DND-41 (cell line): ENCODE measurements around the gene PDE6G.
A peak's percentile ranks its signal among the peaks of the same experiment; 100 is the strongest.

ENCODE experiments used
- ATAC-seq: fragments of 200-7000 bp; cut with Tn5 transposase; 3 replicates; pipeline ENCODE4 v1.9.1; 2021; ENCODE audit warnings: low read depth; ENCODE audit not compliant: insufficient read depth
- DNase-seq: peaks from one replicate; pipeline ENCODE4 v3.0.0-alpha.2; 2020
- H2AFZ ChIP-seq: 2 replicates; pipeline ENCODE4 v1.6.0; 2012; ENCODE audit warnings: low read depth, low read length
- H3K27ac ChIP-seq: 2 replicates; pipeline ENCODE4 v1.5.1; 2012; ENCODE audit warnings: low read length, inconsistent platforms
- H3K27me3 ChIP-seq: fragments of 200-600 bp; sonication (generic); 2 replicates; pipeline ENCODE4 v1.6.0; 2012; ENCODE audit warnings: low read length, mild to moderate bottlenecking, inconsistent platforms; ENCODE audit not compliant: insufficient read depth, poor library complexity
- H3K36me3 ChIP-seq: 2 replicates; pipeline ENCODE4 v1.5.1; 2012; ENCODE audit warnings: low read length, inconsistent platforms; ENCODE audit not compliant: insufficient read depth
- H3K4me1 ChIP-seq: 2 replicates; pipeline ENCODE4 v1.5.1; 2012; ENCODE audit warnings: mild to moderate bottlenecking, low read length; ENCODE audit not compliant: insufficient read depth
- H3K4me2 ChIP-seq: 2 replicates; pipeline ENCODE4 v1.6.0; 2012; ENCODE audit warnings: mild to moderate bottlenecking, moderate library complexity, low read length, inconsistent platforms; ENCODE audit not compliant: insufficient read depth
- H3K4me3 ChIP-seq, 2 experiments: fragments of 200-600 bp in 1 of 2; shearing (Covaris generic) in 1 of 2; 2 replicates each; pipeline ENCODE4 v1.5.1; 2012 to 2016; ENCODE audit warnings: inconsistent platforms in 2 of 2, low read length in 2 of 2, mild to moderate bottlenecking in 2 of 2, low read depth in 1 of 2, moderate library complexity in 1 of 2
- H3K79me2 ChIP-seq: 2 replicates; pipeline ENCODE4 v1.6.0; 2012; ENCODE audit warnings: low read length, inconsistent platforms; ENCODE audit not compliant: insufficient read depth
- H3K9ac ChIP-seq: 2 replicates; pipeline ENCODE4 v1.6.0; 2012; ENCODE audit warnings: low read depth, mild to moderate bottlenecking, inconsistent platforms, low read length, moderate library complexity
- H3K9me3 ChIP-seq: 2 replicates; pipeline ENCODE4 v1.5.1; 2012; ENCODE audit warnings: low read length, moderate library complexity, mild to moderate bottlenecking, inconsistent platforms; ENCODE audit not compliant: insufficient read depth, severe bottlenecking
- H4K20me1 ChIP-seq: 2 replicates; pipeline ENCODE4 v1.6.0; 2012; ENCODE audit warnings: low read length; ENCODE audit not compliant: insufficient read depth
- EZH2 ChIP-seq: IDR thresholded peaks from 3 replicates; pipeline ENCODE4 v1.6.1; 2012; ENCODE audit warnings: borderline replicate concordance, low read depth, mild to moderate bottlenecking, moderate library complexity, low read length, inconsistent platforms; ENCODE audit not compliant: severe bottlenecking
- TF ChIP-seq, protein P1 (sequence below): IDR thresholded peaks from 2 replicates; pipeline ENCODE4 v1.5.1; 2012; ENCODE audit warnings: borderline replicate concordance, low read length, moderate library complexity, mild to moderate bottlenecking; ENCODE audit not compliant: poor library complexity, severe bottlenecking; ENCODE audit errors: extremely low read depth

PDE6G gene

DNA sequence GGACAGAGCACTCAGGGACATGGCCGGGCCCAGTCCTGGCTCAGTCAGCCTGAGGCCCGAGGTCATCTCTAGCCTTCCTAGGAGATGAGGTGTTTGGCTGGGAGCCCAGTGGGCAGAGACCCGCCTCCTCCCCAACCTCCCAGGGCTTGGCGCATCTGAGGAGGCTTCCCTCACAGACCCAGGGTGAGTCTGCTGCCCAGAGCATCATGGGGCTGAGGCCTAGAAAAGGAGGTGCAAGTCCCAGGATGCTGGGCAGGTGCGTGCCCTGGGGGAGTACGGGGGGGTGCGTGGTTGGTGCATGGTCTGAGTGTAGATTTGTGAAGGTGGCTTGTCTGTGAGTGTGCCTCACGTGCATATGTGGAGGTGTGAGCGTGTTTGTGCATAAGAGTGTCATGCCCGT lies 4.7 kb downstream of the PDE6G start:
- no peak for ATAC-seq
- Histone ChIP-seq H3K9ac (no peak overlapping the region), H3K27me3 (no peaks in the 10 kb centered on the region), H4K20me1 (no peaks in the 10 kb centered on the region), H3K79me2 (no peaks in the 10 kb centered on the region), H3K4me1 (no peaks in the 10 kb centered on the region), H3K27ac (no peak overlapping the region), H3K36me3 (no peaks in the 10 kb centered on the region), H3K4me2 (no peak overlapping the region), H2AFZ (no peak overlapping the region), H3K4me3 (no peak overlapping the region), H3K9me3 (peaks cover 2% of the 10 kb centered on the region)
- DNase-seq = no peak
- TF ChIP-seq EZH2 = no peak
- TF ChIP-seq, protein P1, sequence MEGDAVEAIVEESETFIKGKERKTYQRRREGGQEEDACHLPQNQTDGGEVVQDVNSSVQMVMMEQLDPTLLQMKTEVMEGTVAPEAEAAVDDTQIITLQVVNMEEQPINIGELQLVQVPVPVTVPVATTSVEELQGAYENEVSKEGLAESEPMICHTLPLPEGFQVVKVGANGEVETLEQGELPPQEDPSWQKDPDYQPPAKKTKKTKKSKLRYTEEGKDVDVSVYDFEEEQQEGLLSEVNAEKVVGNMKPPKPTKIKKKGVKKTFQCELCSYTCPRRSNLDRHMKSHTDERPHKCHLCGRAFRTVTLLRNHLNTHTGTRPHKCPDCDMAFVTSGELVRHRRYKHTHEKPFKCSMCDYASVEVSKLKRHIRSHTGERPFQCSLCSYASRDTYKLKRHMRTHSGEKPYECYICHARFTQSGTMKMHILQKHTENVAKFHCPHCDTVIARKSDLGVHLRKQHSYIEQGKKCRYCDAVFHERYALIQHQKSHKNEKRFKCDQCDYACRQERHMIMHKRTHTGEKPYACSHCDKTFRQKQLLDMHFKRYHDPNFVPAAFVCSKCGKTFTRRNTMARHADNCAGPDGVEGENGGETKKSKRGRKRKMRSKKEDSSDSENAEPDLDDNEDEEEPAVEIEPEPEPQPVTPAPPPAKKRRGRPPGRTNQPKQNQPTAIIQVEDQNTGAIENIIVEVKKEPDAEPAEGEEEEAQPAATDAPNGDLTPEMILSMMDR = no peak

DNA sequence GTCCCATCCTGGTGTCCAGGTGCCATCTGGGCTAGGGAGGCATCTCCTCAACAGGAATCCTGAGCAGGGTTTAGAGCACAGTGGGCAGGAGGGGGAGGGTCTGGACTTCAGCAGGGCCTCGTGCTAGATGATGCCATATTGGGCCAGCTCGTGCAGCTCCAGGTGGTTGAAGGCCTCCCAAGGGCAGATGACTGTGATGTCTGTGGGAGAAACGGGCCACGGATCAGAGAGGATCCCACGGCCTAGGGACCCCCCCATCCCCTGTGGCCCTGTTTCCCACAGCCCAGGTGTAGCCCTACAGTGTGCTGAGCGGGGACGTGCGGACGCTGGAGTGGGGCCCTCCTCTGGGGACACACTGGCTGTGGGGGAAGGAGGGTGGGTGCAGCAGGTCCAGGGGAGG lies 5.4 kb downstream of the PDE6G start:
- Histone ChIP-seq H3K4me2 (no peak overlapping the region), H3K27me3 (no peaks in the 10 kb centered on the region), H3K9me3 (peaks cover 2% of the 10 kb centered on the region), H3K36me3 (no peaks in the 10 kb centered on the region), H3K9ac (no peak overlapping the region), H4K20me1 (no peaks in the 10 kb centered on the region), H3K79me2 (no peaks in the 10 kb centered on the region), H3K27ac (no peak overlapping the region), H3K4me1 (no peaks in the 10 kb centered on the region), H3K4me3 (no peak overlapping the region), H2AFZ (no peak overlapping the region)
- 0 out of 3 replicates have a peak, but pooled peaks have one; percentile 27 for ATAC-seq
- TF ChIP-seq, protein P1 = no peak
- TF ChIP-seq EZH2 = no peak
- DNase-seq = no peak

DNA sequence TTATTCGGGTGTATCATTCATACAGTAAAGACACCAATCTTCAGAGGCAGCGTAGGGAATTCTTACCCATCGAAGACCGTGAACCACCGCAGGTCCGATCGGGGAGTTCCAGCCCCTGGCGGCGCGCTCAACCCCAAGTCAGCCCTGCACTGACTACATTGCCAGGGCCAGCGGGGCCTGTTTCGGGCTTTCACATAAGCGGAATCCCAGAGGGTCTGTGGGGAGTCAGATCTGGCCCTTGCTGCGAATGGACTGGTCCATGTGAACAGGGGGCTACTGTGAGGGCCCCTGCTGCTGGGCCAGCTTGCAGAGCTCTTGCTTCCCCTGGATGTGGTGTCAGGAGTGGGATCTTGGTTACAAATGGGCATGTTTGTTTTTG lies 7.6 kb downstream of the PDE6G start:
- TF ChIP-seq EZH2 = no peak
- TF ChIP-seq, protein P1 = no peak
- H3K4me1 ChIP-seq = no peaks in the 10 kb centered on the region
- H2AFZ ChIP-seq = no peak overlapping the region

DNA sequence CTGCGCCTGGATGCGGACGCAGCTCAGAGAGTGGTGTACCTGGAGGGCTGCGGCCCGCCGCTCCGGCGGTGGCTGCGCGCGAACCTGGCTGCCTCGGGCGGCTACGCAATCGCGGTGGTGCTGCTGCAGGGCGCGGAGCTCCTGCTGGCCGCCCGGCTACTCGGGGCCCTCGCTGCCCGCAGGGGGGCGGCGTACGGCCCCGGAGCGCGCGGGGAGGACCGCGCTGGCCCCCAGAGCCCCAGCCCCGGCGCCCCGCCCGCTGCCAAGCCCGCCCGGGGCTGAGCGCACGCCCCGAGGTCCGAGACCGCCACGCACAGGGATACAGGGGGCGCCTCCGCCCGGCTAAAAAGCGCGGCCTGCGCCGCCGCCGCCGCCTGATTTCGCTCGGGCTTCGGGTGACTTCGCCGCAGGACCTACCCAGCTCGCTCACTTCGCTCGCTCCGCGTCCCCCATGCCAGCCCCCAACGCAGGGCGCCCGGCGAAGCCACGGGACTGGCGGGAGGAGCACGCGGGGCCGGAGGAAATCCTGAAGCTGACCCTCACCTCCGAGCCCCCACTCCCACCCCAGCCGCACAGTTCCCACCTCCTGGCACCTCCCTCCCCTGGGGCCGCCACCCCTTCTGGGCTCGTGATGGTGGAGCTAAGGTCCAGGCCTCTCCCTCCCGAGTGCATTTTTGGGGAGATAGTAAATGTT lies 8.2 kb downstream of the PDE6G start:
- H3K4me3 ChIP-seq = no peak overlapping the region
- H4K20me1 ChIP-seq = no peaks in the 10 kb centered on the region
- H3K9me3 ChIP-seq = peaks cover 2% of the 10 kb centered on the region
- H2AFZ ChIP-seq = no peak overlapping the region
- H3K4me2 ChIP-seq = no peak overlapping the region
- no peaks in the 10 kb centered on the region for H3K27me3 ChIP-seq
- DNase-seq = no peak
- ATAC-seq = no peak
- no peak overlapping the region for H3K9ac ChIP-seq
- TF ChIP-seq, protein P1 = no peak
- no peak for TF ChIP-seq EZH2
- H3K79me2 ChIP-seq = no peaks in the 10 kb centered on the region
- no peaks in the 10 kb centered on the region for H3K4me1 ChIP-seq
- no peaks in the 10 kb centered on the region for H3K36me3 ChIP-seq
- H3K27ac ChIP-seq = no peak overlapping the region

More for the DNA sequence above, 7.6 kb downstream of the PDE6G start:
- no peak overlapping the region for H3K4me3 ChIP-seq
- no peaks in the 10 kb centered on the region for H3K27me3 ChIP-seq
- H3K4me2 ChIP-seq = no peak overlapping the region
- H3K9me3 ChIP-seq = peaks cover 2% of the 10 kb centered on the region
- H3K27ac ChIP-seq = no peak overlapping the region
- no peak overlapping the region for H3K9ac ChIP-seq
- H3K36me3 ChIP-seq = no peaks in the 10 kb centered on the region
- no peak for DNase-seq
- no peaks in the 10 kb centered on the region for H4K20me1 ChIP-seq
- H3K79me2 ChIP-seq = no peaks in the 10 kb centered on the region
- ATAC-seq = no peak
